Measurements from ENCODE around the gene RBCK1. TPM values are rescaled to one million over a fixed set of nuclear protein-coding genes. Genes with fewer than 3 reads are reported as not detected.

The RBCK1 gene
- total and polyA plus RNA-seq, 2 donors (not counting 3 experiments of a cell fraction or from before 2014, with no cell fraction given), result 80.4 to 82.7 TPM

- Histone ChIP-seq H3K9me3 (replicated peaks; ENCODE audit: control insufficient read depth, insufficient read depth, low read length) (no peaks in the 10 kb centered on the region), H3K4me3 (replicated peaks in 1 of 3; ENCODE audit: insufficient read depth in 1 of 3, low read depth in 1 of 3, low read length in 3 of 3) (no peak overlapping the region), H3K36me3 (ENCODE audit: control insufficient read depth in 2 of 2, extremely low read depth in 1 of 2, insufficient read depth in 2 of 2, low read length in 2 of 2) (no peaks in the 10 kb centered on the region), H3K4me2 (ENCODE audit: insufficient read depth, low read length) (no peak overlapping the region), H3K27ac (ENCODE audit: insufficient read depth, low read depth, low read length) (no peak overlapping the region), H4K20me1 (replicated peaks; ENCODE audit: control insufficient read depth, extremely low read depth, insufficient read depth, low read length) (no peaks in the 10 kb centered on the region), H3K4me1 (ENCODE audit: control insufficient read depth, extremely low read depth, insufficient read depth, low read length) (peaks cover 7% of the 10 kb centered on the region), H3K27me3 (ENCODE audit: control insufficient read depth in 2 of 2, insufficient read depth in 2 of 2, low read length in 2 of 2) (no peaks in the 10 kb centered on the region), H3K79me2 (ENCODE audit: control insufficient read depth, insufficient read depth, low read length) (no peaks in the 10 kb centered on the region), H3K9me1 (replicated peaks; ENCODE audit: control insufficient read depth, extremely low read depth, insufficient read depth, low read length) (no peaks in the 10 kb centered on the region), H3K9ac (replicated peaks; ENCODE audit: extremely low read depth, insufficient read depth, low read length) (no peak overlapping the region), H2AFZ (ENCODE audit: low read depth, low read length) (no peak overlapping the region)
- dilution Hi-C loops (cut with MboI; ENCODE audit: extremely low pct_ligation_motif_present, low sequenced_read_pairs) (no loop called here), intact Hi-C loops (cut with micrococcal nuclease) (loop anchor here (2.0 kb wide), 1 partner anchor 67 kb away; no protein-coding TSS in a partner anchor)
- CTCF ChIA-PET, result interaction anchor here (1.2 to 4.6 kb wide), 10 partner anchors 9 to 74 kb away, joined by 4 to 41 read pairs (median 7); partner anchors contain the start of gene TRIB3
- FAIRE-seq (peak; percentile 48), DNase-seq (ENCODE audit: low read depth, low spot score) (no peak)
- no TSS peak for BruUV-seq (replicated peaks)
- TF ChIP-seq MYC (IDR thresholded peaks at IDR 0.05; ENCODE audit: low read depth, low read length) (no peak), POLR2AphosphoS5 (IDR thresholded peaks at IDR 0.05; ENCODE audit: insufficient read depth, low read depth, low read length) (no peak), FOS (IDR thresholded peaks at IDR 0.05; ENCODE audit: borderline replicate concordance, insufficient read depth, low read length) (peak; percentile 12), CTCF (IDR thresholded peaks at IDR 0.05; ENCODE audit: extremely low read depth in 1 of 2, insufficient read depth in 1 of 2, low read depth in 1 of 2, low read length in 2 of 2) (no peak)
- POLR2A ChIA-PET, result interaction anchor here (2.0 kb wide), 1 partner anchor 9 kb away, joined by 13 read pairs; no protein-coding TSS in a partner anchor
These were observed 44.6 kb upstream of the RBCK1 start for GRCh38 chr20:363319-364078.

All from endothelial cell of umbilical vein (primary cell).